IMR-90 (cell line): ENCODE data around the gene CT47C1. TPM values are rescaled to one million over a fixed set of nuclear protein-coding genes. Genes with fewer than 3 reads are reported as not detected.

Experiments used
- ATAC-seq: fragments of 200-7000 bp; cut with Tn5 transposase; 2 replicates; pipeline ENCODE4 v1.9.1; 2020; ENCODE audit warnings: low read depth, mild to moderate bottlenecking, moderate library complexity
- BruUV-seq: library from RNA; stranded (reverse); fragments of 400-500 nt; replicated peaks from 2 replicates; lab custom pipeline; 2021; lab: Mats Ljungman, UMichigan
- CTCF ChIA-PET: fragments of 300-600 bp; formaldehyde crosslinking; extraction: SDS; loops from one replicate; lab custom pipeline; 2021; ENCODE audit warnings: antibody characterized with exemption; lab: Yijun Ruan, JAX
- POLR2A ChIA-PET: fragments of 300-600 bp; sonication (Branson Sonifier 250); formaldehyde crosslinking; loops from one replicate; lab custom pipeline; 2022; ENCODE audit warnings: antibody characterized with exemption; ENCODE audit not compliant: unreplicated experiment; lab: Charles Lee
- DNase-seq: peaks from one replicate; pipeline ENCODE4 v3.0.0; 2013
- H2AFZ ChIP-seq: replicated peaks from 2 replicates; pipeline ENCODE3; 2013; ENCODE audit warnings: low read length, mild to moderate bottlenecking; ENCODE audit not compliant: poor library complexity
- H2AK5ac ChIP-seq: 2 replicates; pipeline ENCODE4 v1.6.1; 2013; ENCODE audit warnings: low read depth, low read length, inconsistent platforms
- H2AK9ac ChIP-seq: replicated peaks from 2 replicates; pipeline ENCODE3; 2013; ENCODE audit warnings: mild to moderate bottlenecking, low read depth, low read length, moderate library complexity; ENCODE audit not compliant: poor library complexity
- H2BK120ac ChIP-seq: 2 replicates; pipeline ENCODE4 v1.6.1; 2013; ENCODE audit warnings: low read depth, low read length, inconsistent platforms
- H2BK15ac ChIP-seq: 3 replicates; pipeline ENCODE4 v1.6.1; 2013; ENCODE audit warnings: low read depth, low read length, inconsistent platforms
- H2BK20ac ChIP-seq: 2 replicates; pipeline ENCODE4 v1.6.1; 2013; ENCODE audit warnings: low read depth, mild to moderate bottlenecking, inconsistent platforms, low read length, moderate library complexity
- H2BK5ac ChIP-seq: 2 replicates; pipeline ENCODE4 v1.6.1; 2013; ENCODE audit warnings: mild to moderate bottlenecking, low read depth, low read length, inconsistent platforms; ENCODE audit not compliant: poor library complexity, severe bottlenecking
- H3K14ac ChIP-seq: replicated peaks from 2 replicates; pipeline ENCODE4 v1.6.1; 2013; ENCODE audit warnings: low read depth, low read length, inconsistent platforms
- H3K18ac ChIP-seq: 2 replicates; pipeline ENCODE4 v1.6.1; 2013; ENCODE audit warnings: low read depth, low read length, control low read depth
- H3K23ac ChIP-seq: 2 replicates; pipeline ENCODE4 v1.6.1; 2013; ENCODE audit warnings: low read depth, low read length, inconsistent platforms
- H3K27ac ChIP-seq: 2 replicates; pipeline ENCODE4 v1.5.1; 2013; ENCODE audit warnings: mild to moderate bottlenecking, control low read depth, low read length; ENCODE audit not compliant: insufficient read depth
- H3K27me3 ChIP-seq: 2 replicates; pipeline ENCODE4 v1.6.1; 2013; ENCODE audit warnings: low read length; ENCODE audit not compliant: control insufficient read depth, insufficient read depth
- H3K36me3 ChIP-seq: 2 replicates; pipeline ENCODE4 v1.6.1; 2013; ENCODE audit warnings: low read length, mixed read lengths; ENCODE audit not compliant: control insufficient read depth, insufficient read depth
- H3K4ac ChIP-seq: 2 replicates; pipeline ENCODE4 v1.6.1; 2013; ENCODE audit warnings: low read depth, low read length, inconsistent platforms
- H3K4me1 ChIP-seq: 2 replicates; pipeline ENCODE4 v1.6.1; 2013; ENCODE audit warnings: low read length, mixed read lengths; ENCODE audit not compliant: control insufficient read depth, insufficient read depth
- H3K4me2 ChIP-seq: 2 replicates; pipeline ENCODE4 v1.6.1; 2013; ENCODE audit warnings: low read depth, mild to moderate bottlenecking, control low read depth, low read length, moderate library complexity
- H3K4me3 ChIP-seq: 2 replicates; pipeline ENCODE4 v1.5.1; 2013; ENCODE audit warnings: low read depth, mild to moderate bottlenecking, control low read depth, low read length, moderate library complexity; ENCODE audit not compliant: insufficient read depth
- H3K56ac ChIP-seq: 2 replicates; pipeline ENCODE4 v1.6.1; 2013; ENCODE audit warnings: low read length, inconsistent platforms; ENCODE audit not compliant: insufficient read depth; ENCODE audit errors: extremely low read depth
- H3K79me1 ChIP-seq, 2 experiments: 2 replicates each; pipeline ENCODE4 v1.6.1; 2013; ENCODE audit warnings: low read length in 2 of 2, inconsistent platforms in 1 of 2, low read depth in 1 of 2
- H3K9ac ChIP-seq: 2 replicates; pipeline ENCODE4 v1.6.1; 2013; ENCODE audit warnings: low read depth, low read length, control low read depth
- H3K9me1 ChIP-seq: 2 replicates; pipeline ENCODE4 v1.6.1; 2013; ENCODE audit warnings: low read length, inconsistent platforms; ENCODE audit not compliant: insufficient read depth
- H3K9me3 ChIP-seq: 2 replicates; pipeline ENCODE4 v1.6.1; 2013; ENCODE audit warnings: low read length; ENCODE audit not compliant: control insufficient read depth, insufficient read depth
- H4K20me1 ChIP-seq: 2 replicates; pipeline ENCODE4 v1.6.1; 2013; ENCODE audit warnings: low read length, inconsistent platforms; ENCODE audit not compliant: insufficient read depth
- H4K5ac ChIP-seq: 2 replicates; pipeline ENCODE4 v1.6.1; 2013; ENCODE audit warnings: mild to moderate bottlenecking, low read depth, low read length, control low read depth
- H4K8ac ChIP-seq, 2 experiments: 2 replicates each; pipeline ENCODE4 v1.6.1; 2013; ENCODE audit warnings: low read depth in 2 of 2, low read length in 2 of 2, control low read depth in 1 of 2, inconsistent platforms in 1 of 2
- H4K91ac ChIP-seq: 2 replicates; pipeline ENCODE4 v1.6.1; 2013; ENCODE audit warnings: low read depth, low read length, inconsistent platforms; ENCODE audit not compliant: insufficient read depth
- CTCF ChIP-seq: conservative IDR thresholded peaks from 2 replicates; pipeline ENCODE4 v1.5.1; 2012; ENCODE audit warnings: mild to moderate bottlenecking, low read depth, low read length, improper control_type of control experiment
- RAD21 ChIP-seq: IDR thresholded peaks from 2 replicates; pipeline ENCODE4 v1.6.1; 2012; ENCODE audit warnings: low read length, improper control_type of control experiment
- RCOR1 ChIP-seq: IDR thresholded peaks from 2 replicates; pipeline ENCODE4 v1.6.1; 2012; ENCODE audit warnings: mild to moderate bottlenecking, low read length, improper control_type of control experiment; ENCODE audit not compliant: insufficient replicate concordance
- SMC3 ChIP-seq: fragments of 150-350 bp; IDR thresholded peaks from 2 replicates; pipeline ENCODE4 v1.6.1; 2016; ENCODE audit warnings: low read depth, mild to moderate bottlenecking, antibody characterized with exemption, low read length, moderate library complexity
- WGBS, 2 experiments: methylation state at CpG; one replicate each; pipeline versions ENCODE4 v1.1.5 to v1.1.7; 2013; ENCODE audit warnings: missing lambda C conversion rate in 2 of 2; ENCODE audit not compliant: insufficient read length in 1 of 2; ENCODE audit errors: extremely low coverage in 2 of 2; 5-methylcytosine and 5-hydroxymethylcytosine counted together
- dilution Hi-C: fragments of 300-500 bp; cut with HindIII; formaldehyde crosslinking; loops from one replicate; pipeline ENCODE4 v1.14.3; 2018; ENCODE audit warnings: low sequenced_read_pairs; ENCODE audit not compliant: unreplicated experiment
- in situ Hi-C: fragments of 300-500 bp; cut with MboI; formaldehyde crosslinking; loops from 3 replicates; pipeline ENCODE4 v1.14.3; 2019; ENCODE audit warnings: low sequenced_read_pairs, inconsistent platforms, mixed read lengths
- intact Hi-C: fragments of 100-400 bp; cut with micrococcal nuclease; formaldehyde crosslinking; loops from 2 replicates; pipeline ENCODE4 v1.10.0; 2022
- polyA plus RNA-seq, 3 experiments: library from polyadenylated mRNA; depleted of rRNA; stranded (reverse); fragments of >200 nt; gene quantifications; 2 replicates each; pipeline ENCODE4 v1.2.3, GENCODE V29; 2012; ENCODE audit warnings: low replicate concordance in 1 of 3
- total RNA-seq: library from RNA; depleted of rRNA; stranded (reverse); fragments of >200 nt; gene quantifications from 2 replicates; pipeline ENCODE4 v1.2.3, GENCODE V29; 2012

The CT47C1 gene
- total and polyA plus RNA-seq, 2 of the 4 experiments (the other 2 are of a cell fraction), result not detected

DNA sequence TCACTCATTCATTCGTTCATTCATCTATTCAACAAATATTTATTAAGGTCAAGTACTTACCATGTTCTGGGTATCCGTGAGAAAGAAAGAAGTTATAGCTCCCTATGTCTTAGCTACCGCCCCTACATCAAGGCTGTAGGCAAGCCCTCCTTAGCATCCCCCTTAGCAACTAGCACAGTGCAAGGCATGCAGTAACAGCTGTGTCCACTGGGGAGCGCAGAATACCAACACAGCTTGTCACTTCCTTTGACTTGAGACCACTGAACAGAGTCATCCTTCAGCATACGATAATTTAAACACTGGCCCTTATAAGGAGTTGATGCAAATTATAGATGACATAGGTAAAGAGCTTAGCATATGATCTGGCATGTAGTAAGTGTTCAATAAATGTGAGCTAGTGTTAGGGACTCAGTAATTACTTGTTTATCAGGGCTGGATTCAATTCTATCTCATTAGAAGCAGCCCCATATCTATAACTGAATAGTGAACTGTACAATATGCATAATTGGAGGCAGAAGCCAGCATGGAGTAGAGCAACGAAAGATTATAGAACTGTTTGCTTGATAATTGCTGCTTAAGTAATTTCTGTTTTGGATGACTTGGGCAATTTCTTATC, 46.1 kb downstream of the CT47C1 start:
- BruUV-seq, result no TSS peak
- Histone ChIP-seq H2BK15ac (no peak overlapping the region), H2AK9ac (no peak overlapping the region), H2BK120ac (no peak overlapping the region), H3K18ac (no peak overlapping the region), H2BK5ac (no peak overlapping the region), H3K4me2 (no peak overlapping the region), H4K8ac (no peak overlapping the region), H3K9ac (no peak overlapping the region), H3K4ac (no peak overlapping the region), H3K4me3 (no peak overlapping the region), H2AK5ac (no peak overlapping the region), H3K36me3 (no peaks in the 10 kb centered on the region), H2BK20ac (no peak overlapping the region), H3K79me1 (no peaks in the 10 kb centered on the region), H2AFZ (no peak overlapping the region), H4K91ac (no peak overlapping the region), H3K9me3 (no peaks in the 10 kb centered on the region), H3K23ac (no peak overlapping the region), H4K5ac (no peak overlapping the region), H3K14ac (no peak overlapping the region), H3K56ac (no peak overlapping the region), H3K27me3 (peaks cover 10% of the 10 kb centered on the region), H3K9me1 (no peaks in the 10 kb centered on the region), H3K27ac (no peak overlapping the region), H4K20me1 (no peaks in the 10 kb centered on the region), H3K4me1 (no peaks in the 10 kb centered on the region)
- no CpG with 5 or more reads among the region's 6 CpGs for WGBS, 2 experiments
- ChIA-PET POLR2A (no interaction called here), CTCF (interaction anchor here (0.6 to 1.3 kb wide), 5 partner anchors 14 to 611 kb away, joined by 3 to 4 read pairs (median 4); no protein-coding TSS in a partner anchor)
- ATAC-seq, result peak; percentile 95
- TF ChIP-seq RAD21 (peak; percentile 62), SMC3 (peak; percentile 43), RCOR1 (no peak), CTCF (peak; percentile 61)
- dilution Hi-C loops, result no loop called here
- peak; percentile 42 for DNase-seq
- in situ Hi-C loops, result no loop called here
- intact Hi-C loops, result loop anchor here (1.0 to 2.0 kb wide), 2 partner anchors 100 to 147 kb away; no protein-coding TSS in a partner anchor
